ENCODE results near the gene SYT17. TPM values are rescaled to one million over a fixed set of nuclear protein-coding genes. Genes with fewer than 3 reads are reported as not detected.

The SYT17 gene
- total RNA-seq, 6 experiments from 2014 or later, result not detected

DNA sequence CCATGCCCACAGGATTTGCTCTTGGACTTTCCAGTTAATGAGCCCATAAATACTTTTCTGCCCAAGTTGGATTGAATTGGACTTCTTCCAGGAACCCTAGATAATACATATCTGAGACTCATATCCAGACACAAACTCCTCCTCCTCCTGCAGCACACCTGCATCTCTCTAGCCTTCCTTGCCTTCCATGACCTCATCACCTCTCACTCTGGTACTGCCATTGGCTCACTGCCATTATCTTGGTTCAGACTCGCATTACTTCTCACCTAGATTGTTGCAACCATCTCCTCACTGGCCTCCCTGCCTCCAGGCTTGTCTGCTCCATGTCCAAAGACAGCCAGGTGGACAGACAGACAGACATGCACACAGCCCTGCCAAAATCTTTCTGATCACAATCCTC is 4.8 kb upstream of the SYT17 start:
- Mint-ChIP-seq H3K4me3 (no peak overlapping the region), H3K27ac (no peak overlapping the region), H3K4me1 (ENCODE audit: low read depth) (no peaks in the 10 kb centered on the region), H3K36me3 (ENCODE audit: low read depth) (no peaks in the 10 kb centered on the region), H3K27me3 (ENCODE audit: insufficient read depth) (peaks cover 25% of the 10 kb centered on the region), H3K9me3 (peaks cover 5% of the 10 kb centered on the region; the same call in 1 of the 2 replicates)
- TF ChIP-seq, protein P1, sequence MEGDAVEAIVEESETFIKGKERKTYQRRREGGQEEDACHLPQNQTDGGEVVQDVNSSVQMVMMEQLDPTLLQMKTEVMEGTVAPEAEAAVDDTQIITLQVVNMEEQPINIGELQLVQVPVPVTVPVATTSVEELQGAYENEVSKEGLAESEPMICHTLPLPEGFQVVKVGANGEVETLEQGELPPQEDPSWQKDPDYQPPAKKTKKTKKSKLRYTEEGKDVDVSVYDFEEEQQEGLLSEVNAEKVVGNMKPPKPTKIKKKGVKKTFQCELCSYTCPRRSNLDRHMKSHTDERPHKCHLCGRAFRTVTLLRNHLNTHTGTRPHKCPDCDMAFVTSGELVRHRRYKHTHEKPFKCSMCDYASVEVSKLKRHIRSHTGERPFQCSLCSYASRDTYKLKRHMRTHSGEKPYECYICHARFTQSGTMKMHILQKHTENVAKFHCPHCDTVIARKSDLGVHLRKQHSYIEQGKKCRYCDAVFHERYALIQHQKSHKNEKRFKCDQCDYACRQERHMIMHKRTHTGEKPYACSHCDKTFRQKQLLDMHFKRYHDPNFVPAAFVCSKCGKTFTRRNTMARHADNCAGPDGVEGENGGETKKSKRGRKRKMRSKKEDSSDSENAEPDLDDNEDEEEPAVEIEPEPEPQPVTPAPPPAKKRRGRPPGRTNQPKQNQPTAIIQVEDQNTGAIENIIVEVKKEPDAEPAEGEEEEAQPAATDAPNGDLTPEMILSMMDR (IDR thresholded peaks at IDR 0.05), result no peak
- DNase-seq, result no peak

DNA sequence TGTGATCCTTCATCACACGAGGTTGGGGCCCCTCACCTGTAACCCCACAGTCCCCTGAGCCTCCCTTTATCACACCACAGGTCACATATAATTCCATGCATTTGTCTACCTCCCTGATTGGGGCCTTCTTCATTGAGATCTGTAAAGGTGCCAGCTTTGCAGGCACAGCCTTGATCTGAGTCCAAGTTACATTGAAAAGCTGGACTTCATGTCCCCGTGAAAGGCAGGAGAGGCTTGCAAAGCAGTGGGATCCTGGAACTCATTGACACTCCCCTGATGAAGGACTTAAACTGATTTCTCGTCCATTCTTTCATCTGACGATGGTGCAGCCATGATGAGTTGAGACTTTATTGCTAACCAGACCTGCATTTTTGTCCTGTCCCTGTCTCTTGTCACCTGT is 3.8 kb upstream of the SYT17 start:
- Mint-ChIP-seq H3K36me3 (ENCODE audit: low read depth) (no peaks in the 10 kb centered on the region), H3K27me3 (ENCODE audit: insufficient read depth) (peaks cover 19% of the 10 kb centered on the region), H3K27ac (no peak overlapping the region), H3K9me3 (peaks cover 5% of the 10 kb centered on the region; the same call in 1 of the 2 replicates), H3K4me1 (ENCODE audit: low read depth) (no peaks in the 10 kb centered on the region), H3K4me3 (no peak overlapping the region)
- TF ChIP-seq, protein P1 (IDR thresholded peaks at IDR 0.05), result no peak
- no peak for DNase-seq

DNA sequence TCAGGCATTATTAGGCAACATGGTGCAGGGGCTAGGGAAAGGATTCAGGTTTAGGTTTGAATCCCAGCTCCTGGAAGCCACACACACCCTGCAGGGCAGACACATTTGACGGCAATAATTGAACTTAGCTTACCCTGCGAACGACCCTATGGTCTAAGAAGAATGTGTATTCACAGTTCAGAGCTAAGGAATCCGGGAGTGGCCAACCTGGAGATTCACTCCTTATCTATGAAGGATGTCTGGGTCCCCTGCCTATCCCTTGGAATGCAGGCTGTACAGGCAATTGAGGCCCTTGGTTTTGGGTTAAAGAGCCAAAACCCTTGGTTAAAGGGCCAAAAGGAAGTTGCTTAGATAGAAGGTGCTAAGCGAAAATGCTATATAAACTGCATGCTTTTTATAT is 2.9 kb upstream of the SYT17 start:
- Mint-ChIP-seq H3K27ac (no peak overlapping the region), H3K4me3 (no peak overlapping the region), H3K4me1 (ENCODE audit: low read depth) (no peaks in the 10 kb centered on the region), H3K27me3 (ENCODE audit: insufficient read depth) (peaks cover 21% of the 10 kb centered on the region), H3K36me3 (ENCODE audit: low read depth) (no peaks in the 10 kb centered on the region), H3K9me3 (peaks cover 5% of the 10 kb centered on the region; the same call in 1 of the 2 replicates)
- DNase-seq, result no peak
- TF ChIP-seq, protein P1 (IDR thresholded peaks at IDR 0.05), result no peak

DNA sequence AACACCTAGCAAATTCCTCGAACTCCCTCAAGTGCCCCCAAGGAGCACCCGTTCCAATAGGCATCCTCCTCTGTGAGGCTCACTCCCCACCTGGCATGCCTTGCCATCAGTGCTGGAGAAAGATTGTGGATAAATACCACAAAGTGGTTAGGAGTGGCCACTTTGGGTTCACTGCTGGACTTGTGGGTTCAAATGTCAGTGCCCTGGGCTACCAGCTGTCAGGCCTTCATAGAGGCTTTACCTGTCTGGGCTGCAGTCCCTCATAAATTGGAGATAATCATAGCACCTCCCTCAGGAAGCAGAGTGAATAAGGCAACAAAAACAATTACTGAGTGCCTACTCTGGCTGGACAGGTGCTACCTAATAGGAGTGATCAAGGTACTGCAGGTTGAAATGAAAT is 1.5 kb upstream of the SYT17 start:
- Mint-ChIP-seq H3K27me3 (ENCODE audit: insufficient read depth) (peaks cover 24% of the 10 kb centered on the region), H3K9me3 (peaks cover 5% of the 10 kb centered on the region; the same call in 1 of the 2 replicates), H3K4me3 (no peak overlapping the region), H3K4me1 (ENCODE audit: low read depth) (no peaks in the 10 kb centered on the region), H3K36me3 (ENCODE audit: low read depth) (no peaks in the 10 kb centered on the region), H3K27ac (no peak overlapping the region)
- TF ChIP-seq, protein P1 (IDR thresholded peaks at IDR 0.05), result no peak
- no peak for DNase-seq

DNA sequence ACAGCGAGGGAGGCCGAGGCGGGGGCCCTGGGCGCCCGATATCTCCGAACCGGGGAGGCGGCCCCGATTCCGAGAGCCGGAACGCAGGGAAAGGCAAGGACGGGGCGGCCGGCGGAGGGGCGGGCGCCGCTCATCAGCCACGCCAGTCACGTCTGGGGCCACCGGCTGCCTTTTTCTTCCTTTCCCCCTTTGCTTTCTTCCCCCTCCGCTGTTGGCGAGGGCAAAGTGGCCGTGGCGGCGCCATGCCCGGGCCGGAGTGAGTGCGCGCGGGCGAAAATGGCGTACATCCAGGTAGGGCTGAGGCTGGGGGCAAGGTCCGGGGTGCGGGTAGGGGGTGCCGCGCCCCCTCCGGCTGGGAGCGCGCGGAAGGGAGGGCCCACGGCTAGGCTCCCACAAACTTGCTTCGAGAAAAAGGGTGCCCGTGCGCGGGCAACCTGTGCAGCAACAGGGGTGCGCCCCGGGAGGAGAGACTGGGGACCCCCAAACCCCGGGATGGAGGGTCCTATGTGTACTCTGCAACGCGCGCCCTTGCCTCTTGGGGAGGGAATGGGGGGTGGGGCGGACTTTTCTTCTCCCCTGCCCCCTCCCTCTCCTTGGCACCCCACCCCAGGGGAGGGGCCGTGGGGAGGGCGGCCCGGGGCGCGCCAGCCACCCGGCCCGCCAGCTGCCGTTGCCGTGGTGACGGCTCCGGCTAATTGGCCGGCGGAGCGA is 486 bp downstream of the SYT17 start:
- peaks cover under 1% of the 10 kb centered on the region; the same call in 1 of the 2 replicates for H3K9me3 Mint-ChIP-seq
- no peak overlapping the region for H3K27ac Mint-ChIP-seq
- no peaks in the 10 kb centered on the region for H3K36me3 Mint-ChIP-seq (ENCODE audit: low read depth)
- no peaks in the 10 kb centered on the region for H3K4me1 Mint-ChIP-seq (ENCODE audit: low read depth)
- no peak for DNase-seq
- H3K27me3 Mint-ChIP-seq (ENCODE audit: insufficient read depth), result peaks cover 25% of the 10 kb centered on the region
- TF ChIP-seq, protein P1 (IDR thresholded peaks at IDR 0.05), result no peak
- H3K4me3 Mint-ChIP-seq, result no peak overlapping the region
